Dedifferentiated amniotic fluid mesenchymal stem cell (primary cell): ENCODE measurements around the gene TIPRL.
"Not testable (repeated sequence)": the region's sequence is repeated elsewhere in the genome, so short reads cannot be mapped to it uniquely, and the experiment has no call there.

Source experiments
- DNase-seq: peaks from one replicate; pipeline ENCODE4 v3.0.0-alpha.2; 2016; ENCODE audit errors: extremely low spot score

TIPRL gene

DNA sequence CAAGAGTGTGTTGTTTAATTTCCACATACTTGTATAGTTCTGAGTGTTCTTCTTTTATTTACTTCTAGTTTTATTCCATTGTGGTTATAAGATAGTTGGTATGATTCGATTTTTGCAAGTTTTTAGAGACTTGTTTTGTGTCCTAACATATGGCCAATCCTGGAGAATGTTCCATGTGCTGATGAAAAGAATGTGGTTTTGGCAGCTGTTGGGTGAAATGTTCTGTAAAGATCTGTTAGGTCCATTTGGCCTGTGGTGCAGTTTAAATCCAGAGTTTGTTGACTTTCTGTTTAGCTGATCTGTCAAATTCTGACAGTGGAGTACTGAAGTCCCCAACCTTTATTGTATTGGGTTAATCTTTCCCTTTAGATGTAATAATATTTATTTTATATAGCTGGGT, 19.5 kb upstream of the TIPRL start:
- no peak for DNase-seq

DNA sequence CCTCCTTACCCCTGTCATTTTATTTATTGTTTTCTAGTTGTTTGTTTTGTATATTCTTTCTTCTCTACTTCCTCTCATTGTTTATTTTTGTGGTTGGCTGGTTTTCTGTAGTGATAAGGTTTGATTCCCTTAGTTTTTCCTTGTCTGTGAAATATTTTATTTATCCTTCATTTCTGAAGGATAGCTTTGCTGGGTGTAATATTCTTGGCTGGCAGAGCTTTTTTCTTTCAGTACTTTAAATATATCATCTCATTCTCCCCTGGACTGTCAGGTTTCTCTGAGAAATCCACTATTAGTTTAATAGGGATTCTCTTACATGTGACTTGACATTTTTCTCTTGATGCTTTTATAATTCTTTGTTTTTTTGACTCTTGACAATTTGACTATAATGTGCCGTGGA, 18.8 kb upstream of the TIPRL start:
- DNase-seq = no peak

DNA sequence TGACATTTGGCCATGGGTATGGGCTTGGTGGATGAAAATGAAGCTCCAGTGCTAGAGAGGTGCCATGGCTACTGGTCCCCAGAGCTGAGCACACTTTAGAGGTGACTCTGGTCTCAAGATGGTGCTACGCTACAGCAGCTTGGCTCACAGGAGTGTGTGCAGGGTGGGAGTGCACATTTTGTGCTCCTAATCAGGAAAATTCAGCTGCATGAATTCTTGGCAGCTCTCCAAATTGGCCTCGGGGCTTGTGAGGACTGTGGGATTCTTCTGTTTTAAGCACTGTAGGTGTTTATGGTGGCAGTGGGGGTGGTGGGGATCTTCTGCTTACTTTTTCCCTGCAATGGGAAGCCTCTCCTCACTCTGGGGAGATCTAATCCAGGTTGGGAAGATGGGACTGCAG, 17.3 kb upstream of the TIPRL start:
- DNase-seq = no peak

DNA sequence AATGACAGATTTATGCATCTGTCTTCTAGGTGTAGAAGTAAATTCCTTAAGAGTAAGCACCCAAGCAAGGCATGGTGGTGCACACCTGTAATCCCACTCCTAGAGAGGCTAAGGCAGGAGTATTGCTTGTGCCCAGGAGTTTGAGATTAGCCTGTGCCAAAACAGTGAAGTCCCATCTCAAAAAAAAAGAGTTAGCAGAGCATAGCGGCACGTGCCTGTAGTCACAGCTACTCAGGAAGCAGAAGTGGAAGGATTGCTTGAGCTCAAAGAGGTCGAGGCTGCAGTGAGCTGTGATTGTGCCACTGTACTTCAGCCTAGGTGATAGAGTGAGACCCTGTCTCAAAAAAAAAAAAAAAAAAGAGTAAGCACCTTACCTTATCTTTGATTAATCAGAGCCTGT, 15.1 kb upstream of the TIPRL start:
- DNase-seq = no peak

DNA sequence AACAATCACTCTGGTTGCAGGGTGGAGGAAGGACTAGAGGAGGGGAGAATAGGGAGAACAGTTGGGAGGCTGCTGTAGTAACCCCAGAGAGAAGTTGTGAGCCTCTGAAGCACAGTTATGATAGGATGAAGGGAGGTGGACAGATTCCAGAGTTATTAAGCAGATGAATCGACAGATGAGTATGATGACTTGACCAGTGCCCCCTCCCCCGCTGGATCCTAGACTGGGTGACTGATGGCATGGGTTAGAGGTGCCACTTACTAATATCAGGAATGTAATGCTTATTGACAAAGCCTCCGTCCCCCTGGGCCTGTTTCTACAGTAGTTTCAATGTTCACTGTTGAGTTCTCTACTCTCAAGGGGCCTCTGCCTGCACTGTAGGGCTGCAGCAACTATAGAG, 14.0 kb upstream of the TIPRL start:
- no peak for DNase-seq

DNA sequence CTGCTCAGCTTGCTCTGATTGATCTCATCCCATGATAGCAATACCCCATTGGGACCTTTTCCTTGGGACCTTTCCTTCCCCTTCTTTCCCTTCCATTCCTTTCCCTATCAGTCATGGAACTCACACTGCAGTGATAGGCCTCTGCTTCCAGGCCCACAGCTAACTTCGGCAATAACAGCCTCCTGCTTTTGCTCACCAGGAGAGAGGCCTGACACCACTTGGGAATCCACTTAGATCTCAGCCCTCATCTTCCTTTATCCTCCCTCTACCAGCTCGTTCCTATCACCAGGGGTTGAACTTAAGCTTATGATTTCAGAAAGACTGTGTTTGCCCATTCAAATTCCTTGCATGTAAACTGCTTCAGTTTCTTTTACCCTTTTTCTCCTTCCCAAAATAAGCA, 11.0 kb upstream of the TIPRL start:
- DNase-seq = no peak

DNA sequence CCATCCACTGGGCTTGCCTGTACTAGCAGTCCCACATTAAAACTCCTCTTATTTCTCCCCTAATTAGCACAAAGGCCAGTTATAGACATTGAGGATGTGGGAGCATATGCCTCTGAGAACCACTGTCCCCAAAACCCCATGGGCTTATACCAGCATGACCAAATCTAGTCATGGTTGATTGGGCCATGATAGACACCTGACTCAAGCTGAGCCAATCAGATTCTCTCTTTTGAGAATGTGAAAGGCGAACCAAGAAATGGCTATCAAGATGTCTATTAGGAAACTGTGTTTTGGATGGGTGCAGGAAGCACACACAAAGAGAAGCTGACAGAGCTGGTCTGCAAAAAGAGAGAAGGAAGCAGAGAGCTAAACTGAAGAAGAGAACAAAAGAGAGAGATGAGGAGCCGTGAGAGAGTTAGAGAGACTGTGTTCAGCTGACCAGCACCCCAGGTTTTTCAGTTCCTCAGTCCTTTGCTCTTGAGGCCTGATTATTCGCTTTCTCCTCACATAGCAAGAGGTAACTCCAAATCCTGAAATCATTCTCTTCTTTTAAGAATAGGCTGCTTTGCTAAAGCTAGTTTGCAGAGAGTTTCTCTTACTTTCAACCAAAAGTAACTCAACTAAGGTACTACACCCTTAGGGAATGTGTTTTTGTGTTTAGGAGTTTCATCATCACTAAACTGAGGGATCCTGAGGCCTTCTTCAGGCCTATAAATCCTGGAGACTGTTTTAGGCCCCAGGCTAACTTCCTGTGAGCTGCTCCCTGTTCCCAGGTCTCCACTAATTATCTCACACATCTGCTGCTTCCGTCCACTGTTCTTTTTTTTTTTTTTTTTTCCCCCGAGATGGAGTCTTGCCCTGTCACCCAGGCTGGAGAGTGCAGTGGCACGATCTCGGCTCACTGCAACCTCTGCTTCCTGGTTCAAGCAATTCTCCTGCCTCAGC, 7.9 kb upstream of the TIPRL start:
- DNase-seq = no peak

DNA sequence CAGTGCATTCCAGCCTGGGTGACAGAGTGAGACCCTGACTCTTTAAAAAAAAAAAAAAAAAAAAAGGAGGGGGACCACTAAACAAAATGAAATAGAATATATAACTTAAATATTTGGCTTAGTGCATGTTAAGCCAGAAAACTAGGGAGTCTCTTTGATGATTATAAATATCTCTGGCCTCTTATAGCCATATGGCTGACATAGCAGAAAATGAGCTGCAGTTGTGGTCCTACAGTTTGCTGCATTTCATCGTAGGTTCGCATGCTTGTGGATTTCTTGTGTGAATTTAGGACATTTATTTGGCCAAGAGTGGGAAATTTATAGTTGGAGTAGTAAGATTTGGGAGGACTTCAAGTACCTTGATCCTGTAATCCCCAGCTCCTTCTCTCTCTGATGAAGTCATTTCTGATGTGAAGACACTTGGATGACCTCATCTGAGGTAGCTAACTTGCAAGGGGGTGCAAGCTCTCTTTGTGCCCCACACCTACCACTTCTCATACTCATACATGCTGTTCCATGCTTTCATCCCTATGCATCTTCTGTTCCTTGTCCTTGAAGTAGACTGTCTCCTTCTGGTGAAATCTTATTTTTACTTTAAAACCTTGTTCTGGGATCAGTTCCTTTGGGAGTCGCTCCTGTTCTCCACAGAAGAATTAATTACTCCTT, 6.4 kb upstream of the TIPRL start:
- DNase-seq = no peak

DNA sequence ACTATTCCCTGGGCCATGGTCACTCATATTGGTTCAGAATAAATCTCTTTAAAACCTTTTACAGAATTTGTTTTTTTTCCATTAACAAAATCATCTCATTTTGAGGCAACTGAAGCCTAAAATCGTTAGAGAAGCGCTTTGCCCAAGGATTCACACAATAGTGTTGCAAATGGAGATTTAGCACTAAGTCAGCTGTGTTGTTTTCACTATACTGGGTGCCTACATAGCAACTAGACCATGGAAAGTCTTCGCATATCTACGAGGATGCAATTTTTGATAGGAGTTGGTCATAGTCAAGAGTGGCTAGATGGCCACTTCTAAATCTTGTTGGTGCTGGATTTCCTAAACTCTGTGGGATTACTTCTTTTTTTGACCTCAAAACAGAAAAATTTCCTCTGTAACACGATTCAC, 530 bp upstream of the TIPRL start:
- no peak for DNase-seq

DNA sequence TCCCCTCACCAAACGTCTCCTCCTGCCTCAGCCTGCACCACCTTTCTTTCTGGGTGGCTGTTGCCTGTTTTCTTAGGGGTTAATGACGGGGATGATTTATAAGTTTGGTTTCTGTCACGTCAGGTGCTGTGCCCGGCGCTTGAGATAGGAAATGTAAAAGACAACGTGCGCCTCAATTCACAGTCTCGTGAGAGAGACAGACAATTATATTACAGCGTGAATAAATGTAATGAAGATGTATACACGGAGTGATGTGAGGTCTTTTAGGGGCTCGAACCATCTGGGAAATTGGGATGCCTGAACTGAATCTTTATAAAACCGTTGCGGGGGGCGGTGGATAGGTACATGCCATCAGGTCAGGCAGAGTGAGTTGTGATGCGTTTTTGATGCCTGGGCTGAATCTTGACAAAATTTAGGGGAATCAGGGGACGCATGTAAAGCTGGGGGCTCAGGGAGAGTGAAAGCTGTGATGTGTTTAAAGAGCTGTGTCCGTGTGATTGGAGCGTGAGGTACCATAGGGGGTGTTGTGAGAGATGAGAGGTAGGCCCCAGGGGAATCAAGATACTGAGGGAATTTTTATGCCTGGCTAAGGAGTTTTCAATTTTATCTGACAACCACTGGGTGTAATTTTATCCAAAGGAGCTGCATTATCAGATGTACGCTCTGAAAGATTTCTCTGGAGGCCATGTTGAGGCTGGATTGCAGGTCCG, 831 bp downstream of the TIPRL start:
- DNase-seq = peak; percentile 18

DNA sequence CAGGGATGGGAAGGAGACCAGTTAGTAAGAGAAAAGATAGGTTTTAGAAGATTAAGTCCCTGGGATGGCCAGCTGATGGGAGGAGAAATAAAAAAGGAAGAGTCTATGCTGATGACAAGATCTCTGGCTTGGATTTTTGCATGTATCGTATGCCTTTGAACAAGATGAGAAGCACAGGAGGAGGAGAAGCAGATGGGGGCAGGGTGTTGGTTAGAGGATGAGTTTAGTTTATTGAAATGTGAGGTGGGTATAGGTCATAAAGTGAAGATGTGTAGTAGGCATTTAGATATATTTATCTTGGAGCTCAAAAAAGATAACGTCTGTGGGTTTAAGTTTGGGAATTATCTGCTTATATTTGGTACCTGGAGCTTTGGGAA, 1.4 kb downstream of the TIPRL start:
- DNase-seq = no peak

DNA sequence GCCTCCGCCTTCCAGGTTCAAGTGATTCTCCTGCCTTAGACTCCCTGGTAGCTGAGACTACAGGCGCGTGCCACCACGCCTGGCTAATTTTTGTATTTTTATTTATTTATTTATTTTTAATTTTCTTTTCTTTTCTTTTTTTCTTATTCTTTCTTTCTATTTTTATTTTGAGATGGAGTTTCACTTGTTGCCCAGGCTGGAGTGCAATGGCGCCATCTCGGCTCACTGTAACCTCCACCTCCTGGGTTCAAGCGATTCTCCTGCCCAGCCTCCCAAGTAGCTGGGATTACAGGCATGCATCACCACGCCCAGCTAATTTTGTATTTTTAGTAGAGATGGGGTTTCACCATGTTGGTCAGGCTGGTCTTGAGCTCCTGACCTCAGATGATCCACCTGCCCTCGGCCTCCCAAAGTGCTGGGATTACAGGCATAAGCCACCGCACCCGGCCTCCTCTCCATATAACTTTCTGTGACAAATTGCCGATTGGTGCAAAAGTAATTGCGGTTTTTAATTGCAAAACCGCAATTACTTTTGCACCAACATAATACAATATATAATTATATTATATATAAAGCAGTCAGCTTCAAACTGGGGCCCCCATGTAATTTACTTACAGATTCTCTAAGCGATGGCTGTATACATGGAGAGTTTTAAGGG, 2.4 kb downstream of the TIPRL start:
- not testable (repeated sequence) for DNase-seq

DNA sequence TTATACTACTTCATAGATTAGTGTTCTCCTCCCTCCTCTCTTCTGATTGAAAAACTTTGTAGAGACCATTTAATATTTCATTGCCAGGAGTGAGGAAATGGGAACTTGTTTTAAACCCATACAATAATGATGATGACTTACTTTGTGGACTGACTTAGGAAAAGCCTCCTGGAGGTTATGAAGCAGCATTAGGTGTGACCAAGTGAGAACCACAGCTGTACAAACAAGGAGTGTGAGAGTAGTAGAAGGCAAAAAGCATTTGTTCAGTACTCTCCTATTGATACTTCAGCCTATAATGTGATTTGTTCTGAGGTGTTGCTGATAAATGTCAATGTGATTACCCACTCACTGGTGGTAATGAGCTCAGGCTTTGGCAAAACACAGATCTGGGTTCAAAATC, 8.4 kb downstream of the TIPRL start:
- DNase-seq = no peak

DNA sequence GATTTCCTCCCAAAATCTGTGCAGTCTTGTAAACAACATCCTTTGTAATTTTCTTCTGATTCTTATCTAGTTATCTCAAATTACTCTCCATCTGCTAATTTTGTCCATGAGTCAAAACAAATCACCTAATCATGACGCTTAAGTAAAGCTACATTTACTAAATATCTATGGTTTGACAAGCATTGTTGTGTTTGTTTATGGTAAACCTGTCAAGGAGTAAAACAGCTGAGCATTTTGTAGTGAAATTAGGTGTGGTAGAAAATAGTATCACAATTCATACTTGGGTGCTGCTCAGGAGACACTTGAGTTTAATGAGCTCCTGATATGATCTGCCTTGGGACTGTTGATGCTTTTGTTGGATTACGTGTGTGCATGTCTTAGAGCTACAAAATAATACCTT, 11.6 kb downstream of the TIPRL start:
- no peak for DNase-seq

DNA sequence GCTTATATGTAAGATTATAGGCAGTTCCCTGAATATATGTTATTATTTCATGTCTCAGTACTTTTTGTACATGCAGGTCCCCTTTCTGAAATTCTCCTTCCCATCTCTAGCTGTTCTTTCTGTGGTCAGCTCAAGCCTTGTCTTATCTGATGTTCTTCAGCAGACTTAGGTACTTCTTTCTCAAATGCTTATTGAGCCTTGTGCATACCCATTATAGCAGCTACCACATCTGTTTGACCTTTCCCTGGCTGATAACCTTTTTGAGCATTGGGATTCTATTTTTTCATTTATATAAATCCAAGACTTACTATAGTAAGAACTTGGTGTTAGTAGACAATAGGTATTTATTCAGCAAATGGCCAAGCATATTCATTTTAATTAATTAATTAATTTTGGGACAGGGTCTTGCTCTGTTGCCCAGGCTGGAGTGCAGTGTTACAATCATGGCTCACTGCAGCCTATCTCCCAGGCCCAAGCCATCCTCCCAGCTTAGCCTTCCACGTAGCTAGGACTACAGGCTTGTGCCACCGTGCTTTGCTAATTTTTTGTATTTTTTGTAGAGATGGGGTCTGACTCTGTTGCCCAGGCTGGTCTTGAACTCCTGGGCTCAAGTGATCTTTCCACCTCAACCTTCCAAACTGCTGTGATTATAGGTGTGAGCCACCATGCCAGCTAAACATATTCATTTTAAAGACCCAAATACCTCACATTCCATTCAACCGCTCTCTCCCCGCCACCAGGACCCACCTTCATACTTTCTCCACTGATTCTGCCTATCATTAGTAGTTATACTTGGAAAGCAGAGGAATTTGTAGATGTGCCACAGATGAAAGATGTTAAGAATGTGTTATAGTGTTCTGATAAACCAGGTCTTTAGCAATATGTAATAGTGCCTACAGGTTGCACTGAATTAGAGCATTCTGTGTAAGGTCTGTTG, 16.7 kb downstream of the TIPRL start:
- DNase-seq = no peak

DNA sequence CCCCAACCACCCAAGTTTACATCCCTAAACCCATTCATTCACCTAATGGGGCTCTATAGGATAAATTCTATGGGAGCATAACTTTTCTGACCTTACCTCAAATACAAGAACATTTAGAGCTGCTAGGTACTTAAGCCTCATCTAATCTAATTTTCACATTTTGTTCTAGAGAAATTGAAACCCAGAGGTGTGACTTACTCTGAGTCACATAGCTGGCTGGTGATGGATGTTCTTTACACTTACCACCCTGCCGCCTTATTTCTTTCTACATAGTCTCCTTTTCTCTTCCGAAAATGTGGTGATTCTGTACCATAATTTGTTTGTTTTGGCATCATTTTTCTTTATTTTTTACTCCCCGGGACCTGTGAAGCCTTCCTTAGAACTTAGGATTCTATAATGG, 20.3 kb downstream of the TIPRL start:
- no peak for DNase-seq

DNA sequence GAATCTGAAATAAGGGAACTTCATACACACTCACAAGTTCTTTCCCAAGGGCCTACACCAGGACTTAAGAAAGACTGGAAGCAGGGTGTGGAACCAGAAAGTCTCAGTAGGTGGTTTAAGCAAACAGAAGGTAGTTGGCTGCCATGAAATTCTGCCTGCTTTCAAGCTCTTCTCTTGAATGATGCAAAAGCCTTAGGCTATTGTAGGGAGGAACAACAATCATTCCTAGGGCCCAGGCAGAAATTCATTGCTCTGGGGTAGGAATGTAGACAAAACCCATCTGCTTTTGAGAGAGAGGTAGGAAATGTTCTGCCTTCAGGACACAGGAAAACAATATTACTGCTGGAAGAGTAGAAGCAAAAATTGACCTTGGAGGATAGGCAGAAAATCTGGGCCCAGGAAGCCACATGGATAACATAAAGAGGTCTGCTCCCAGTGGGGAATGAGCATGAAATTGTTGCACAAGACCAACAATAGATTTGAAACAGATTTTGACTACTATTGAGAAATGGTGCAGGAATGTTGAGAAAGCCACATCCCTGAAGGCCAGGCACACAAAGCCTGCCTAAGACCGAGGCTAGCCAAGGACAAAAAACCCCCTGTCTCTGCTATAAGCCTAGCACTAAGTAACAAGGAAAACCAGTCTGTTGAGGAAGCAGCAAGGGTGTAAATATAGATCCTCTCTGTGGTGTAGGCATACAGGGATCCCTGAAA, 24.3 kb downstream of the TIPRL start:
- DNase-seq = peak; percentile 84

DNA sequence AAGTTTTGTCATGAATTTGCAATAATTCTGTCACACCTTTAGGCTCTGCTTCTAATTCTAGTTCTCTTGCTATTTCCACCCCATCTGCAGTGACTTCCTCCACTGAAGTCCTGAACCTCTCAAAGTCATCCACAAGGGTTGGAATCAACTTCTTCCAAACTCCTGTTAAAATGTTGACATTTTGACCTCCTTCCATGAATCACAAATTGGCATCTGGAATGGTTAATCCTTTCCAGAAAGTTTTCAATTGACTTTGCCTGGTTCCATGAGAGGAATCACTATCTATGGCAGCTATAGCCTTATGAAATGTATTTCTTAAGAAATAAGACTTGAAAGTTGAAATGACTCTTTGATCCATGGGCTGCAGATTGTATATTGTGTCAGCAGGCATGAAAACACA, 27.3 kb downstream of the TIPRL start:
- DNase-seq = no peak

DNA sequence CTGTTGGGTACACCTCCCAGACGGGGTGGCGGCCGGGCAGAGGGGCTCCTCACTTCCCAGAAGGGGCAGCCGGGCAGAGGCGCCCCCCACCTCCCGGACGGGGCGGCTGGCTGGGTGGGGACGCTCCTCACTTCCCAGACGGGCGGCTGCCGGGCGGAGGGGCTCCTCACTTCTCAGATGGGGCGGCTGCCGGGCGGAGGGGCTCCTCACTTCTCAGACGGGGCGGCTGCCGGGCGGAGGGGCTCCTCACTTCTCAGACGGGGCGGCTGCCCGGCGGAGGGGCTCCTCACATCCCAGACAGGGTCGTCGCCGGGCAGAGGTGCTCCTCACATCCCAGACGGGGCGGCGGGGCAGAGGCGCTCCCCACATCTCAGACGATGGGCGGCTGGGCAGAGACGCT, 28.9 kb downstream of the TIPRL start:
- not testable (repeated sequence) for DNase-seq

DNA sequence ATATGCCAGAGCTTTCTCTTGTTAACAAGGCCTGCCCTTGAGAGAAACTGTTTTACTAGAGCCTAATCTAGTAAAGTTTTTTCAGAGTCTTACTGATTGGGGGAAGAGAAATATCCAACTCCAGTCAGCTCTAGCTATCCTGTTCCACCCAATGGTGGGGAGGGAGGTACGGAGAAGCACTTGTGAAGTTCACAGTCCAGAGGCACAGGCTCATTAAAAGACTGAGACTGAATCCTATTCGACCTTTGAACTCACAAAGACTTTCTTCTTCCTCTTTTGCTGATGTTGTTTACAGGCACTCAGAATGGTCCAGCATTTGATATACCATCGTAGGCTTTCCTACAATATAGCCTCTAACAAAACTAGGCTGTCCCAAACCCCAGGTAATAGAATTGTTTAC, 31.6 kb downstream of the TIPRL start:
- DNase-seq = no peak
